Measurements from ENCODE around the gene RYR2.

DNA sequence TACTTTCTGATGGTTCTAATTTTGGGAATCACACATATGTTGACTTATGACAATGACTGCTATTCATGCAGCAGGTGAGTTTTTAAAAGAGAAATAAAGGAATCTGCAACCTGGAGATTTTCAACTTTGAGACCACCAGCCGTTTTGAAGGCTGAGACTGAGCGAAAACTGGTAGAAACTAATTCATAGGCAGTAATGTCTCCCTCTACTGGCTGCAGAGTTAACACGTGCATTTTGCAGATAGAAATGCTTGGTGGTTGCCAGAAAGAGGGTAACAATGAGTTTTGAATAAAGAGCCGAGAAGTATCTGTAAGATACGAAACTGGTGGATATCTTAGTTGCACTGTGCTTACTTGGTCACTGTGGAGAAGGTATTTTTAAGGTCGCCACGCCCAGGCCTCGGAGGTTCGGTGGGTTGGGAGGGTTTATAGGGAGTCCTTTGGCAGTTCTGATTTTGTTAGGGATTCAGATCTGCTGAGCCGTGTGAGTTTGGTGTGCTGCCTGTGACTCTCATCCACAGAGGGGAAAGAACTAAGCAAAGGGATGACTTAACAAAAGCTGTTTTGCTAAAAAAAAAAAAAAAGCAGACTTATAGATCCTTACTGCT lies 83.0 kb downstream of the RYR2 start:
- TF ChIP-seq POLR2A (IDR thresholded peaks at IDR 0.05) (no peak), POLR2AphosphoS5 (IDR thresholded peaks at IDR 0.05) (no peak)
- TF ChIP-seq, protein P1, sequence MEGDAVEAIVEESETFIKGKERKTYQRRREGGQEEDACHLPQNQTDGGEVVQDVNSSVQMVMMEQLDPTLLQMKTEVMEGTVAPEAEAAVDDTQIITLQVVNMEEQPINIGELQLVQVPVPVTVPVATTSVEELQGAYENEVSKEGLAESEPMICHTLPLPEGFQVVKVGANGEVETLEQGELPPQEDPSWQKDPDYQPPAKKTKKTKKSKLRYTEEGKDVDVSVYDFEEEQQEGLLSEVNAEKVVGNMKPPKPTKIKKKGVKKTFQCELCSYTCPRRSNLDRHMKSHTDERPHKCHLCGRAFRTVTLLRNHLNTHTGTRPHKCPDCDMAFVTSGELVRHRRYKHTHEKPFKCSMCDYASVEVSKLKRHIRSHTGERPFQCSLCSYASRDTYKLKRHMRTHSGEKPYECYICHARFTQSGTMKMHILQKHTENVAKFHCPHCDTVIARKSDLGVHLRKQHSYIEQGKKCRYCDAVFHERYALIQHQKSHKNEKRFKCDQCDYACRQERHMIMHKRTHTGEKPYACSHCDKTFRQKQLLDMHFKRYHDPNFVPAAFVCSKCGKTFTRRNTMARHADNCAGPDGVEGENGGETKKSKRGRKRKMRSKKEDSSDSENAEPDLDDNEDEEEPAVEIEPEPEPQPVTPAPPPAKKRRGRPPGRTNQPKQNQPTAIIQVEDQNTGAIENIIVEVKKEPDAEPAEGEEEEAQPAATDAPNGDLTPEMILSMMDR (IDR thresholded peaks at IDR 0.05) = no peak

All from breast epithelium (tissue), 3 donors.